CD1c-positive myeloid dendritic cell (primary cell): ENCODE results near the gene SPACA6.

ENCODE experiments used
- DNase-seq: peaks from one replicate; pipeline ENCODE4 v3.0.0-alpha.2; 2016; ENCODE audit errors: extremely low spot score

Gene SPACA6

DNA sequence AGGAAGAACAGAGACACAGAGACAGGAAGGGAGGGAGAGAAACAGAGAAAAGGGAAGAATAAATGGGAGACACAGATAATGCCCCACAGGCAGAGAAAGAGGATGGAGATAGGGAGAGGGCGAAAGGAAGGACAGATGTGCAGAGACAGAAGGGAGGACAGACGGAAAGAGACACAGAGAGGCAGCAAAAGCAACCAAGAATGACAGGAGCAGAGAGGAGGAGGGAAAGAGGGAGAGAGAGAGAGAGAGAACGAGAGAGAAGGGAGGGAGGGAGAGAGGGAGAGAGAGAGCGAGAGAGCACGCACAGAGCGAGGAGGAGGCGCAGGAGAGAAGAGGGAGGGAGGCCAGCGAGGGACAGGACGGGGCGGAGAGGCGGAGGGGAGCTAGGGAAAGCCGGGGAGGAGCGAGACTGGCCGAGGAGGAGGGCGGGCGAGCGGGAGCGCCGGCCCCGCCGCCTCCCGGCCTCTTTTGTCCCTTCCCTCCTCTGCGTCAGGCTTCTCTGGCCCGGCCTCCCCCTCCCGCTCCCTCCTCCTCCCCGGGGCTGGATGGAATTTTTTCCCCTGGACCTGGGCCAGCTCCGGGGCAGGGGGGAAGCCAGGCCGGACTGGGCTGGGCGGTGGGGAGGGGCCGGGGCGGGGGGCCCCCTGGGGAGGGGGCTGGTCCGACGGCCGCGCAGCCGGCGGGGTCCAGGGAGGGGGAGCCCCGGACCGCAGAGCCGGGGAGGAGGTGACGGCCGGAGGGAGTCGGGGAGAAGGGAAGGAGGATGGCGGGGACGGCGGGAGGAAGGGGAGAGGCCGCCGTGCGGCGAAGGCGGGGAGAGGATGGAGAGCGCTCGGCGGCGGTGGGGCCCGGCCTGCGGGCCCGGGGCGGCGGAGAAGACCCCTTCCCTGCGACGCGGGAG, 4.2 kb upstream of the SPACA6 start:
- peak; percentile 34 for DNase-seq

DNA sequence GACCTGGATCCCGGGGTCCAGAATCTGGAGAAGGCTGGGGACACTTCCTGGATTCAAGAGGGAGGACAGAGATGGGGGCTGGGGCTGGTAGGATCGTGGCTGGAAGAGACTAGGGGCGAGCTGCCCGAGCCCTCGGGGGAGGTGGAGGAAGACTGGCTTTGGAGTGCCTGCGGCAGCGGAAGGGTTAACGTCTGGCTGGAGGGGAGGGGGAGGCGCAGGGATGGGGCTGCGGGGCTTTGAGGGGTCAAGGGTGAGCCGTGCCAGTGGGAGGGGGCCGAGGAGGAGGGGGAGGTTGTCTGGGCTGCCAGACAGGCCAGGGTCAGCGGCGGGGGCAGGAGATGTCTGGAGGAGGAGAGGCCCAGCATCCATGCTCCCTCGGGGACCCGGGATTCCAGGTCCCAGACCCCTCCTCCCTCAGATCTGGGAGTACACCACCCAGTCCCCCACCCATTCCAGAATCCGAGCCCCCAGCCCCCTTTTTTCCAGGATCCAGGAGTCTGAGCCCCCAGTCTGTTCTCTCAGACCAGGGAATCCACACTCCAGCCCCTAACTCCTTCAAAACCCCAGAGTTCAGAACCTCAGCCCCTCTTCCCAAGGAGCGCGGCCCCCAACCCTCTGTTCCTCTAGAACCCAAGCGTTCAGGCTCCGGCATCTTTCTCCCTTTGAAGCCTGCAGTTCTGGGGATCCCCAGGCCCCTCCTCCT, 3.2 kb upstream of the SPACA6 start:
- no peak for DNase-seq

GRCh38 chr19:51690454-51691073, 2.6 kb upstream of the SPACA6 start:
- peak; percentile 8 for DNase-seq

- DNase-seq: no peak
Measured at GRCh38 chr19:51691074-51691583, 2.0 kb upstream of the SPACA6 start.

GRCh38 chr19:51691584-51692428, 1.3 kb upstream of the SPACA6 start:
- DNase-seq: no peak

DNA sequence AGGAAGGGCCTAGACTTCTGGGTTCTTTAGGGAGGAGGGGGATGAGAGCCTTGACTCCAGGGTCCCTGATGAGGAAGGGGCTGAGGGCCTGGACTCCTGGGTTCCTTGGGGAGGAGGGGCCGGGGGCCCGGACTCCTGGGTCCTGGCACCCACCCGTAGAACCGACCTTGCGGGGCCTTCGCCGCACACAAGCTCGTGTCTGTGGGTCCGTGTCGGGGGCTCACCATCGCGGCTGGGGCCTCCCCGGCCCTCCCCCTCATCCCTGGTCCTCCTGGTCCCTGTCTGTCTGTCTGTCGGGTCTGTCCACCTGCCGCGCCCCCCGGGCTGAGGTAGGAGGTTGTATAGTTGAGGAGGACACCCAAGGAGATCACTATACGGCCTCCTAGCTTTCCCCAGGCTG, 662 bp upstream of the SPACA6 start:
- DNase-seq: no peak

DNA sequence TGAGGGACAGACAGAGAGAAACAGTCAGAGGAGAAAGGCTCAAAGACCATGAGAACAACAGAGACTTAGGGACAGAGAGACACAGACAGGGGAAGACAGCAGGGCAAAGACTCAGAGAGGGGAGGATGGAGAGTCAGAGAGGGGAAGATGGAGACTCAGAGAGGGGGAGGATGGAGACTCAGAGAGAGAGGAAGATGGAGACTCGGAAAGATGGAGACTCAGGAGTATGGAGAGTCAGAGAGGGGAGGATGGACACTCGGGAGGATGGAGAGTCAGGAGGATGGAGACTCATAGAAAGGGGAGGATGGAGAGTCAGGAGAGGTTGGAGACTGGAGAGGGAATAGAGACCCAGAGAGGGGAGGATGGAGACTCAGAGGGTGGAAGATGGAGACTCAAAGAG, 689 bp downstream of the SPACA6 start:
- no peak for DNase-seq

DNA sequence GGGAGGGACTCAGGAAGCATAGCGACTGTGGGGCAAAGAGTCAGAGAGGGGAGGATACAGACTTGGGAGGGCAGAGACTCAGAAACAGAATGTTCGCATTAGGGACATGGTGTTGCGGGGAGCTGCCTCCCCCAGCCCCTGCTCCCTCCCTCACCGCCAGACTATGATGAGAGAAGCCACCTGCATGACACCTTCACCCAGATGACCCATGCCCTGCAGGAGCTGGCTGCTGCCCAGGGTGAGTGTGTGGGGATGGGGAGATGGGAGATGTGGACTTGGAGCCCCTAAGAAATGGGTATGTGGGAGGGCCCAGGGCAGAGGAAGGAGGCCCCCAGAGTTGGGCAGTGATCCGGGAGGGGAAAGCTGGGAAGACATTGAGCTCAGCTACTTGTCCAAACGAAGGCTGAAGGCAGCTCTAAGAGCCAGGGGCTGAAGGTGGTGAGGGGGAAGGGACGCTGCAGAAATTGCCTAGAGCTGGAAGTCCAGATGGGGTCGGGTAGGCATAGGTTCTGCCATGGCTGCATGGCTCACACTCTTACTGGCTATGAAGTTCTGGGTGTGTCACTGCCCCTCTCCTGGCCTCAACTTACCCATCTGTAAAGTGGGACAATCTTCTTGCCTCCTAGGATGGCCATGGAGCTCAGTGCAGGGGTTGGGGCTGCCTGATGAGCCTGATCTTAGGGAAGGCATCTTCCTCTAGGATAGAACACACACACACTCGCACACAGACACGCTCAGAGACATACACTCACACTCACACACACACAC, 1.4 kb downstream of the SPACA6 start:
- no peak for DNase-seq

DNA sequence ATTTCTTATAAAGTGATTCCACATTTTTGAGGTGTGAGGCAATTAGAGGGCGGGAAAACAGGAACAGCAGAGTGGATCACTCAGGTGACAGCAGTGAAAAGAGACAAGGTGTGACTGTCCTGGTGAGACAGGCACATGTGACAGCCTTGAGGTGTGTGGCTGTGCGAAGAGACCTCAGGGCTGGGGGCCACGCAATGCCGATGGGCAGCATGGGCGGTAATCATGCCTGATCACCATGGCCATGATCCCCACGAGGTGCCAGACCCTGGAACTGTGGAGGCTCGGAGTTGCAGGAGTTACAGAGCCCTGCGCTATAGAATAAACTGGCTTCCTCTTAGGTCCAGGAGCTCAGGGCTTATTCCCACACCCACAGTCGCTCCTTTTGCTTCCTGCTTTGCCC, 2.0 kb downstream of the SPACA6 start:
- DNase-seq: peak; percentile 51

DNA sequence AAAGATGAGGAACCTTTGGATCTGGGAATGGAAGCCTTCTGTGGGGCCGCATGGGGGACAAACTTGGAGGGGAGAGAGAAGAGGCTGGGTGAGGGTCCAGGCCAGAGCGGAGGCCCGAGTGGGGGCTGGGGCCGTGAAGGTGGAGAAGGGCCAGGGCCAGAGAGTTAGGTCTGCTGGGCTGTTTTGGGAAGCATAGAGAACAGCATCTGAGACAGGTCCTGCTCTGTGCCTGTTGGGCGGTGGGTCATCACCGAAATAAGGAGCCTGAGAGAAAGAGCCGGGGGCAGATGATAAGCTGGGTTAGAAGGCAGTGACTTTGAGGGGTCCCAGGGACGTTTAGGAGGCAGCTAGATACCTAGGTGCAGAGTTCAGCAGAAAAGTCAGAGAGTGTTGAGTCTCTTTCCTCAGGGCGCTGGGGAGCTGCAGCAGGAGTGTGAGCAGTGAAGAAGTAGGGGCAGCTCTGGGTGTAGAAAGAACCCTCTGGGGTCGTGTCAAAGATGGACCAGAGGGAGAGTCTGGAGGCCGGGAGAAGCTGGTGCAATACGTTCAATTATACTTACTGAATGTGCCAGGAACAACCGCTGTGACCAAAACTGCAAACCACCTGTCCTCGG, 2.7 kb downstream of the SPACA6 start:
- DNase-seq: no peak

DNA sequence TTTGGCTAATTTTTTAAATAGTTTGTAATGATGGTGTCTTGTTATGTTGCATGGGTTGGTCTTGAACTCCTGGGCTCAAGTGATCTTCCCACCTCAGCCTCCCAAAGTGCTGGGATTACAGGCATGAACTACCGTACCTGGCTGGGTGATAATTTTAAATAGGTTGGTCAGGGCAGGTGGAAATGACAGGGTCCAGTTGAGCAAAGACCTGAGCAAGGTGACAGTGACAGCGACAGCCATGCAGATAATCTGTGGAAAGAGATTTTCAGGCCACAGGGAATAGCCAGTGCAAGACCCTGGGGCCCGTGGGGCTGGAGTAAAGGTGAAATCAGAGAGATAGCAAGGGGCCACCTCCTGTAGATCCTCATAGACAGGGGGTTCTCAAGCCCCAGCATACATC, 3.5 kb downstream of the SPACA6 start:
- DNase-seq: no peak

DNA sequence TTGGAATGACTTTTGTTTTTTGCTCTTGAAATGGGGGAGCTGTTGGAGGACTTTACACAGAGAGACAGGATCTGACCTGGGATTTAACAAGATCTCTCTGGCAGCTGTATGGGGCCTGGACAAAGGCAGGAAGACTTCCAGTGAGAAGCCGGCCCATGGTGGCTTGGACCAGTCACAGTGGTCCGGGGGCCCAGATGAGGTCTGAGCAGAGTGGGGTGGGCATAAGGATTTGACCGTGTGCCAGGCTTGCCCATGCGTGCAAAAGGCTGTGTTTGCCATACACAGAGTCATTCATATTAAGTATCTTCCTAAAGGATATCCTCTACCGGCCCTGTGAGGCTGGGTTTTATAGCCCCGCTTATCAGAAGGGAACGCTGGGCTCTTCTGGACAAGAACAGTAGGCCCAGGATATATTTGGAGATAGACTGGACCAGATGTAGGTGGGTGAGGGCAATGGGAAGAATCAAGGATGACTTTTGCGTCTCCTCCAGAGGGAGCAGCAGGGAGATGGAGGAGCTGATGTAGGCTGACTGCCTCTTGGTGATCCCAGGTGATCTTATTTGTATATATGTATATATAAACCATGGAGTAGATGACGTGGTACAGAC, 4.1 kb downstream of the SPACA6 start:
- DNase-seq: no peak

DNA sequence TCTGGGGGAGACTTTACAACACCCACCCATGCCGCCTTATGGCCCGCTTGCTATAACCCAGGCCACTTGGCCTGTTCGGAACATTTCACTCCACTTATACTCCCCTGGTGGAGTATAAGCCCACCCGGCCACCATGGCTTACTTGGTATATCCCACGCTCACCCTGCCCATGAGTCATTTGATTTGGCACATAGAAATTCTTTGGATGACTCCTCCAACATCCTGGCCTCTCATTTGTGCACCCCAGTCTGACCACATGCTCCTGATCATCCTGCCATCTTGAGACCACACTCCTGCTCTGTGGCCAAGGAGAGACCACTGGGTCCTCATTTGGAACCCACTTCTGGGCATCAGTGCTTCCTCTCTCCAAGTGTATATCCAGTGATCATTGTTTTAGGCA, 5.2 kb downstream of the SPACA6 start:
- DNase-seq: no peak

GRCh38 chr19:51699170-51699569, 6.0 kb downstream of the SPACA6 start:
- no peak for DNase-seq

- no peak for DNase-seq
Measured at GRCh38 chr19:51701468-51702100, 8.5 kb downstream of the SPACA6 start.

DNA sequence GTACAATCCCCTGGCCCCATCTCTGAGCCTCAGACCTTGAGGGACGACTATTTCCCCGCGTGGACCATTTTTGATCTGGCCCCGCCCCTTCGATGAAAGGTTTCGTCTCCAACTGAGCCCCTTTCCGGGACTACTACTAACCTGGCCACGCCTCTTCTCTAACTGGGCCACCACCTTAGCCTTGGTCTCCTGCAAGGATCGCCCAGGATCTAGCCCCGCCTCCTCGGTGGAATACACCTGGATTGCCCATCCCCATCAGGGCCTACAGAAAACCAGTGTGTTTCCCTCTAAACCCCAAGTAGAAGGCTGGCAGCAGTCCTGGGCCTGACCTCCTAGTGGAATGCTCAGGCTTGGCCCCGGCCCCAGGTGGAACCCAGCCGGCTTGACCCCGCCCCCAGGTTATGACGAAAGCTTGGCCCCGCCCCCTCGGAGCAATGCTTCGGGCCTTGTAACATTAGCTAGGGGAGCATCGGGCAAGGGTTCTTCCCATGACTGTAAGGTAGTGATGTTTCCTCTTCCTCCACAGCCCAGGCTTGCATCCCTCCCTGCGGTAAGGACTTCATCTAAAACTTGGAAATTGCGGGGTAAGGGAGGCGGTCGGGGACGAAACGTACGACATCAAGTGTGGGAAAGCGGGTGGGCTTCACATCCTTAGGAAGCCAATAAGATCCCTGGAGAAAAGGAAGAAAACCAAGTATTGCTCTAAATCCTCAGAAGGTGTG, 9.1 kb downstream of the SPACA6 start:
- DNase-seq: peak; percentile 53

- no peak for DNase-seq
Measured at GRCh38 chr19:51702825-51703574, 9.9 kb downstream of the SPACA6 start.
